GM19099 (cell line): ENCODE data around the gene SLC66A1.

Experiments used
- POLR2A ChIP-seq: IDR thresholded peaks from 3 replicates; pipeline ENCODE4 v1.6.1; 2011; ENCODE audit warnings: low read depth; ENCODE audit not compliant: insufficient read length; ENCODE audit errors: extremely low read depth

Gene SLC66A1

DNA sequence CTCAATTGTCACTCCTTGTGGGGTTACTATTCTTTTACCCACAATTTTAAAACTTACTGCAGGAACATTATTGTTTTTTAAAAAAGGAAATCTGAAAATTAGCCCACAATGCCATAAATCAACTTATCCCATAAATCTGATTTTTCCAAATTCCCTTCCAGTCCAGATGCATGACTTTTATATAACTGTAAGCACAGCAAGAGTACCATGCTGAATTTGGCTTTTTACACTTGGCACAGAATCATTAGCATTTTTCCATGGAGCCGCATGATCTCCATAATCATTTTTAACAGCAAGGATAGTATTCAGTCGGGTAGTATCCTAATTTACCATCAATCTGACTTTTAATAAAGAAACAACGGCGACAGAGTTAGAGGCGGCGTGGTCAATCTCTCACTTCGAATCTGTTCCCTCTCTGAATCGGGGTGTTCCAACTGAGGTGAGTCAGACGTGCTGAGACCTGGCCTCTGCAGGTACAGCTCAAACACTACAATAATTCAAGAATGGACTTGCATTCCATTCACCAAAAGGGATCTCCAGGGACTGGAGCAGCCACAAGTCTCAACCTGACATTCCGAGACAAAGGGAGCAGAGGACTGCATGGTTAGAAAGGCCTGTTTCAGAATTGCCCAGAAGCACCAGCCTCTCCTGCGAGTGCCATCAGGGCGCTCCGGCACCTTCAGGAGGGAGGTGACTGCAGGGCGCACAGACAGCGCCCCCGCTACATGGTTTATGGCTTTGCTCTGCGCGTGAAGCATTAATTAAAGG, 48.9 kb downstream of the SLC66A1 start:
- no peak for TF ChIP-seq POLR2A

DNA sequence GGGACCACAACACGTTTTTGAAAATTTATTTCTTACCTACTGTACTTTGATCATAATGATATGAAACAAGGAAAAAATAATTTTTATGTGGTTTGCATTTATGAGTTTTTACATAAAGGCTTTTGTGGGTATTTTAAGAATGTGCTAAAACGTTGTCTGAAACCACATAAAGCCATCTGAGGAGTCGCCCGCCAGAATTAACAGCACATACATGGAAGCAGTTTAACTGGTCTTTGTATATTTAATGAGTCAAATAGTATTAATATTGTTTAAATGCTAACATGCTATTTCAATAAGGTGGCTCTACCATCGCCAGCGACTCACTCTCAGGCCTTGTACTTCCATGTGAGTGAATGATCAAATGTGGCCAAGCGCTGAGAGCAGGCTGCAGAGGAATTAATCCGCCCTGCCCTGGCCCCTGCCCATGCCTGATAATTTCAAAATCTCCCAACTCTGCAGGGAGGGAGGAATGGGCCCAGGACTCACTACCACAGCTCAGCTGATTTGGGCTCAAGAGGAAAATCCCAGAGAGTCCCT, 49.6 kb downstream of the SLC66A1 start:
- TF ChIP-seq POLR2A = no peak

DNA sequence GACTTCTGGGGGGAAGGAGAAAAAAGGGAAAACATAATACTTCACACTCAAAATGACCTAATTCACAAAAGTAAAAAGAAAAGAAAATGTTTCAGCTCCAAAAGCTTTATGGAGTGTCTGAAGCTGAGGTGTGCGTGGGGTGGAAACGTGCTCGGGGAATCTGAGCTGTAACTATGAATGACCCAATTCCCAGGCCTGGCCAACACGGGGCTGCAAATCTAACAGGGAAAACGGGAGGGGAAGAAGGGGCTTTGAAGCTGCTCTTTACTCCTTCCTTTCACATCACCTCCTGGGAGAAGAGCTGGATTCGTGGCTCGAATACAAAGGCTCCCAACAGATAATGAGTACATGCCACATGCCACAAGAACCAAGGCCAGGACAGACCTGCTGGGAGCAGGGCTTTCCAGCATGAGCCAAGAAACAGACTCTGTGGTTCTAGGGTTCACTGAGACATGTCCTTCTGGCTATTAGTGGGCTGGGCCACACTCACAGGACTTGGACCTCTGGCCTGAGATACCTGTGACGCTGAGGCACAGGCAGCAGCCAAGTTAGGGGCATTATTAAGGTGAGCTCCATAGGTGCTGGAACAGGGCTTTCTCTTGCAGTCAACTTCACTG, 51.5 kb downstream of the SLC66A1 start:
- no peak for TF ChIP-seq POLR2A

DNA sequence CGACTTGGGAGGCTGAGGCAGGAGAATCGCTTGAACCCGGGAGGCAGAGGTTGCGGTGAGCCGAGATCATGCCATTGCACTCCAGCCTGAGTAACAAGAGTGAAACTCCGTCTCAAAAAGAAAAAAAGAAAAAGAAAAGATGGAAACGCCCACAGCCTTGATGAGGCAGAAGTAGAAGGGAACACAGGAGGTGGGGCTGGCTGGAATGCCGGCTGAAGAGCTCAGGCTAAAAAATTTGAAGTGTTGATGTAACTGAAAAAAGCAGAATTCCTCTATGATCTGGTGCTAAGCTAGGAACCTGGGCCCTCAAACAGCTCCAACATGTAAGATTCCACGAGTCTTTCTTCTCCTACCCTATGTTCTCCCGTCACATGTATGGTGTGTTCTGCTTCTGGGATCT, 53.6 kb downstream of the SLC66A1 start:
- TF ChIP-seq POLR2A = no peak

DNA sequence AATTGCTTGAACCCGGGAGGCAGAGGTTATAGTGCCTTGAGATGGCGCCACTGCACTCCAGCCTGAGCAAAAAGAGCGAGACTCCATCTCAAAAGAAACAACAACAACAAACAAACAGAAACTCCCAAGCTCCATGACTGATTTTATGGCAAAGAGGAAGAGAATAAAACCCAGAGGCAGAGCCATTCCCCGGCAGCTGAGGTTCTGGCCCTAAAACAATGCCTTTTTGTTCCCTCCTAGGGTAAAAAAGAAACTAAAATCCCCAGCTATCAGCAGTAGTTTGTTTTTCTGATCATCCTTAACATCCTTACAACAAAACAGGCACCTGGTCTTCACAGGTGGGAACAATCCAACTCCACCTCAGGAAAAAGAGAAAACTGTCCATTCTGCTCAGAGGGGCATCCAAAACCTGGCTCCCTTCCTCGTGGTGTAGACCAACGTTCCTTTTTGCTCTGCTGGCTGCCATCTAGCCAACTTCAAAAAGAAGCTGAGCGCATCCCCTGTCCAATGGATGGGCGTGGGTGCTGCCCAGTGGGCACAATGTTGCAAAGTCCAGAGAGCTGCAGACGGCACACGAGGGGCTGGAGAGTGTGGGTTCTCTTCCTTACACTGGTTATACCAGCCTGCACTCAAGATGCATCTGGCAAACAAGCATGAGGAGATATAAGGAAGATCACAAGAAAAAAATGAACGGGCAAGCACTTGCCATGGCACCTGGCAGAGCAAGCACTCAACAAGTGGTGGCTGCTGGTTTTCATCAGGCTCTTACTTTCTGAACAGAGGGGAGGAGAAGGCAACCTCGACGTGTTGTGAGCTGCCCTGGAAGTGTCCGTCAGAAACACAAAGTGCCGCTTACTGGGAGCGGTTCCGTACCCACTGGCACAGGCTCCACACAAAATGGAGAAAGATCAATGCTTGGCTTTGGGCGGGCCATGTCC, 54.7 kb downstream of the SLC66A1 start:
- no peak for TF ChIP-seq POLR2A

DNA sequence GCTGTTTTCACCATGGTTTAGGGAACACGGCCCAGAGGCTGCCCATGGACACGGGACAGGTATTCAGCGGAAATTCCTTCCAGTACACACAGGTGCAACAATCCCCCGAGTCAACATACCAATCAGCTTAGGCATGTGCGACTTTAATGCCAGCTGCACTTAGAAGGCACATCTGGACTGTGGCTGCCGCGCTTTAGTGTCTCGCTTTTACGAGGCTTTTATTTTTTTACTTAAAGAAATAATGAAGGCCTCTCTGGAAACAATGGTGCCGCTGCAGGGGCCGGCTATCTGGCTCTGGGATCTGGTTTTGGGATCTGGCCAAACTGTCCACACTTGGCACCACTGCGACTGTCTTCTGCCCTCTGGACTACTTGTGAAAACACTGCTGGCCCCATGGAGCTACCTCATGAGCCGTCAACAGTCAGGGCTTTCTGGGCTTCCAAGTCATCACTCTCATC, 55.5 kb downstream of the SLC66A1 start:
- TF ChIP-seq POLR2A = no peak

DNA sequence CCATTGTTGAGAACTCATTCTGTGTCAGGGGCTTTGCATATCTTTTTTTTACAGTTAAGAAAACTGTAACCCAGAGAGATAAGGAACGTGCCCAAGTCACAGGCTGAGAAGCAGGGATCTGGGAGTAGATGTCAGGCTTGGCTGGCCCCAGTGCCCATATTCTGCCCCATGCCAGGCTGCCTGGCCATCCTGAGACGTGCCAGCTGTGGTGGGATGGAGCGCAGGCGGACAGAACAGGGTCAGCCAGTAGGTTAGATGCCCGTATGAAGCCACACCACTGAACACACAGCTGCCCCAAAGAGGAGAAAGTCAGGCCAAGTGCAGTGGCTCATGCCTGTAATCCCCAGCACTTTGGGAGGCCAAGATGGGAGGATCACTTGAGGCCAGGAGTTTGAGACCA, 55.9 kb downstream of the SLC66A1 start:
- TF ChIP-seq POLR2A = no peak

DNA sequence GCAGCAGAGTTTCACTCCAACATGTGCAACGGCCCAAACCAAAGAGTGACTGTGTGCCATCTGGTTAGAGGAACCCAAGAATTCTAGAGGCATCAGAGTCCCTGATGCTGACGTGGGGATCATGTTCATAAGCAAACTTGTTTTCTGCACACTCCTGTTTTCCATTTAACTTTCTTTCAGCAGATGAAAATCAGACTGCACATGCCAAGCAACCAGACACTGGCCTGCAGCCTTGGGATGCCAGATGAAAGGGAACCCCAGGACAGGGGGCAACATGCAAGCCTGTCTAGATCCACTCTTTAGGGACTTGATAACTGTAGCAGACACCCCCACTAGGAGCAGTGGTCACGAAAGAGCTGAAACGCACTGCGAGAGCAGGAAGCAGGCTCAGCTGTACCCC, 56.8 kb downstream of the SLC66A1 start:
- TF ChIP-seq POLR2A = no peak

DNA sequence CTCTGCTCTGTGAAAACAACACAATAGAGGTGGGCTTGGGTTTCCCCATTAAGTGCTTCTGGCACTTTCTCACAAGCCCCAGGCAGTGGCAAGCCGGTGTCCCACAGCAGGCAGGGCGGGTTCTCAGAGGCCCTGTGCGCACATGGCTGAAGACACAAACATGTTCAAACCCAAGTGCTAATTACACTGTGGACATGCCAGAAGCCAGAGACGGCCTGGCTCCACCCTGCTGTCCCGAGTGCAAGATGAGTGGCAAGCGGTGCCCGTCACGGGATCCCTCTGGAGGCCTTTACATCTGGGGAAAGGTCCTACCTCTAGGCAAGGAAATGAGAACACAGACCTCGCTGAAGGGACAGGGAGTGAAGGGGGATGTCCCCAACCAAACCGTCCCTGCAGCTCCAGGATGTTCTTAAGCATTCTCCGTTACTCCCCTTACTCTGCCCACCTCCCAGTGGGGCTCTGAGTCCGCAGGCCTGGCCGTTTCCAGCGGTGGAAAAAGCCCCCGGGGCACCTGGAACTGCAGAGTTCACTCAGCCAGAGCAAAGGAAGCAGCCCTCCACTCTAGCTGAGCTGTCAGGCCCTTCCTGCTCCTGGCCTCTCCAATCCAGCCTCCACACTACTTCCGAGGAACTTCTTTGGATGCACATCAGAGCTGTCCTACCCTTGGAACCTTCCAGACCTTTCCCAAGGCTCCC, 57.4 kb downstream of the SLC66A1 start:
- no peak for TF ChIP-seq POLR2A

DNA sequence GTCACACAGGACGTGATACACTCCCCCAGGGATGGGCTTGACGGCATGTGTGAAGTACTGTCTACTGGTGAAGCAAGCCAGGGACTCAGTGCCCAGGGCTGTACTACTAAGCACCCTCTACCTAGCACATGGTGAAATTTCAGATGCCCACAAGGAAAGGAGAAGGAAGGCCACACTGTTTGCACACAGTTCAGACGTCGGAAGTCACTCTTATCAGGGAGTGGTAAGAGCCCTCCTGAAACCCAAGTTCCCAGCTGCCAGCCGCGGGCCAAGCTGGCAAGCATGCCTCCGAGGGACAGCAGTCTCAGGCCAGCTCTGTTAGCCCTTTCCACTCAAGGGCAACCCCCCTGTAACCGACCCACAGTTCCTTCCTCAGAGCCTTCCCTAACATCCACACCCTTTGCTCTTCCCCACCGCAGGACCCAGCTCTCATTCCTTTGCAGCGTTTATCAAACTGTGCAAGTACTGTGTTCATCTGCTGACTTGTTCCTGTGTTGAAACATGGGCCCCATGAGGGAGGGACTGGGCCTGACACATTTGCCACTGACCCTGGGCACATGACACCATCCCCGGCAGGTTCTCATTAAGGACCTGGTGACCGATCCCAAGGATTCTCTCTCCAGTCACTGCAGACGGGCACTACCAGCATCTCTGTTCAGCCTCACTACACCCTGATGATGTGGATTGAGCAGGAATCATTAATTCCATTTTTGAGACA, 58.5 kb downstream of the SLC66A1 start:
- no peak for TF ChIP-seq POLR2A

DNA sequence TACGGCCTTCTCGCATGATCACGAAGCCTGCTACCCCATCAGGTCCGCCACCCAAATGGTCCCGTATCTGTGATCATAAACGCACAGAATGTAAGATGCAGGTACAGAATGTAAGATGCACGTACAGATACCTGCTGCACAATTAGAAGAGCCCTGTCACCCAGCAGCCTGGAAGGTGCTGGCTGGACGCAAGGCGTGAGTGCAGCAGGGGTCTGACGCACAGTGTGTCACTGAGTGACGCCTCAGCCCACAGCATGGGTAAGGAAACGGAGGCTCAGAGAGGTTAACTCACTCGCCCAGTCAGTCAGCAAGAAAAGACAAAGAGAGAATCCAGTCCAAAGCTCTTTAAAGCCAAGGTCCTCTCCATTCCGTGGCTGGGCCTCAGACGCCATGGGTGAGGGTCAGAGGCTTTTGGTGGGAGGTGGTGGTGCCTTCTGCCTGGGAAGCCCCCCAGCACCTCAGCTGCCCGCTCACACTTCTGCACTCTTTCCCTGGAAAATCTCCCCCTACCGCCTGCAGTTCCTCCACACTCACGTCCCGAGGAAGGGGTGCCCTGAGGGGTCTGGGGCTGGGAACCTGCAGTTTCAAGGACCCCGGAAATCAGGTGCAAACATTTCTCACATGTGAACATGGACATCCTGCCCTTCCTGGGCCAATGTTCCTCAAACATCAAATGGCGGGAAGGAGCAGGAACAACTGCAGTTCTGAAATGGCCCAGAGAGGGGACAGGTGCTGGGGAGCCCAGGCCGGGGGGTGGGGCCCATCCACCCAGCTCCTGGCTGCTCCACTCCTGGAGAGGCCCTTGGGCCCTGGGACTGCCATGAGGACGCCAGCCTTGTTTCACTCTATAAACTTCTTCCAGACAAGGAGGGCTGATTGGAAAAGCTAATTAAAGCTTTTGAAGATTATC, 59.4 kb downstream of the SLC66A1 start:
- no peak for TF ChIP-seq POLR2A

DNA sequence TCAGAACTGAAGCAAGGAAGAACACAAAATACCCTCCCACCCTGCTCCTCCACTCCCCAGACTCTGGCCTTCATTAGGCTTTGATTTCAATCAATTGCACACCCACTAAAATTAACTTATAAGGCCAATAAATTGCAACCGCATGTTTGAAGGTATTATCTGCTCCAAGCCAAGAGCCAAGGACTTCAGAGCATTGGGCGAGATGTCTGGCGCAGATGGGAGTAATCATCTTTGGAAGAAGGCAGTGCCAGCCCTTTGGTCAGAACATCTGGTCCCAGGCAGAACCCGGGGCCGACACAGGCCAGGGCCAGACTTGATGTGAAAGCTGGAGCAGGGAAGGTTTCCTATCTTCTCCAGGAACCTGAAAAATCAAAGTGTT, 60.0 kb downstream of the SLC66A1 start:
- TF ChIP-seq POLR2A = no peak

DNA sequence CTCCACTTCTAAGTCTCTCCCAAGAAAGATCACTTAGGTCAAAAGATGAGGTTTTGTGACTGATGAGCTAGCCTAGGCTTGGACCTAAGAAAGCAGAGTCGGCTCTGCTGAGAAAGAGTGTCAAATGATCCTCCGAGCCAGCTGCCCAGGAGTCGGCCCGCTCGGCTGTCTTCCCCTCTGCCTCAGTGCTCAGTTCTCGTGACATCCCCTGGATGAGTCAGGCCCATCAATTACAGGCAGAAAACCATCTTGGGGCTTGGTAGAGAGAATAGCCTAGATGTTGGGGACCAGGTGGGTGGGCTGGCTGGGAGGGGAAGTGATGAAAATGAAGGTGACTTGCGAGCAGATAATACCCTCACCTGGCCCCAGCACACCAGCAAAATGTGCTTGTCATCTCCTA, 60.5 kb downstream of the SLC66A1 start:
- no peak for TF ChIP-seq POLR2A
